ENCODE results near the gene CTBP2. TPM values are rescaled to one million over a fixed set of nuclear protein-coding genes. Genes with fewer than 3 reads are reported as not detected.

The CTBP2 gene
- total RNA-seq, 6 experiments from 2014 or later: 70.6 to 86.9 (median 78.8) TPM

- peaks cover 4% of the 10 kb centered on the region for H3K4me1 Mint-ChIP-seq (ENCODE audit: low read depth)
- no peaks in the 10 kb centered on the region for H3K9me3 Mint-ChIP-seq
- no peak for TF ChIP-seq CTCF (IDR thresholded peaks at IDR 0.05)
- DNase-seq: no peak
- H3K27ac Mint-ChIP-seq: no peak overlapping the region
- peaks cover 5% of the 10 kb centered on the region; the same call in 1 of the 2 replicates for H3K36me3 Mint-ChIP-seq (ENCODE audit: low read depth)
- H3K27me3 Mint-ChIP-seq (ENCODE audit: insufficient read depth): no peaks in the 10 kb centered on the region
- H3K4me3 Mint-ChIP-seq: no peak overlapping the region
Measured at GRCh38 chr10:124955868-124956267, 204.5 kb downstream of the CTBP2 start.

GRCh38 chr10:124955243-124955642, 205.1 kb downstream of the CTBP2 start:
- Mint-ChIP-seq H3K4me1 (ENCODE audit: low read depth) (peaks cover 4% of the 10 kb centered on the region), H3K9me3 (no peaks in the 10 kb centered on the region), H3K27me3 (ENCODE audit: insufficient read depth) (no peaks in the 10 kb centered on the region), H3K36me3 (ENCODE audit: low read depth) (peaks cover 5% of the 10 kb centered on the region; the same call in 1 of the 2 replicates), H3K27ac (no peak overlapping the region), H3K4me3 (no peak overlapping the region)
- DNase-seq: no peak
- TF ChIP-seq CTCF (IDR thresholded peaks at IDR 0.05): no peak

GRCh38 chr10:124953421-124953820, 206.9 kb downstream of the CTBP2 start:
- H3K4me1 Mint-ChIP-seq (ENCODE audit: low read depth): peaks cover 4% of the 10 kb centered on the region; the same call in 1 of the 2 replicates
- no peak overlapping the region for H3K27ac Mint-ChIP-seq
- TF ChIP-seq CTCF (IDR thresholded peaks at IDR 0.05): no peak
- H3K4me3 Mint-ChIP-seq: no peak overlapping the region
- DNase-seq: no peak
- no peaks in the 10 kb centered on the region for H3K9me3 Mint-ChIP-seq
- H3K36me3 Mint-ChIP-seq (ENCODE audit: low read depth): peaks cover 8% of the 10 kb centered on the region; the same call in 1 of the 2 replicates
- no peaks in the 10 kb centered on the region for H3K27me3 Mint-ChIP-seq (ENCODE audit: insufficient read depth)

GRCh38 chr10:124952123-124952522, 208.2 kb downstream of the CTBP2 start:
- no peak for DNase-seq
- Mint-ChIP-seq H3K4me1 (ENCODE audit: low read depth) (peaks cover 12% of the 10 kb centered on the region; the same call in 1 of the 2 replicates), H3K27ac (no peak overlapping the region)

GRCh38 chr10:124949543-124949942, 210.8 kb downstream of the CTBP2 start:
- peaks cover 27% of the 10 kb centered on the region for H3K4me1 Mint-ChIP-seq (ENCODE audit: low read depth)
- H3K27me3 Mint-ChIP-seq (ENCODE audit: insufficient read depth): no peaks in the 10 kb centered on the region
- H3K36me3 Mint-ChIP-seq (ENCODE audit: low read depth): peaks cover 16% of the 10 kb centered on the region; the same call in 1 of the 2 replicates
- no peak overlapping the region for H3K4me3 Mint-ChIP-seq
- TF ChIP-seq CTCF (IDR thresholded peaks at IDR 0.05): no peak
- H3K9me3 Mint-ChIP-seq: no peaks in the 10 kb centered on the region
- H3K27ac Mint-ChIP-seq: no peak overlapping the region
- DNase-seq: no peak

More at GRCh38 chr10:124952123-124952522, 208.2 kb downstream of the CTBP2 start:
- H3K4me3 Mint-ChIP-seq: no peak overlapping the region
- no peaks in the 10 kb centered on the region for H3K27me3 Mint-ChIP-seq (ENCODE audit: insufficient read depth)
- H3K36me3 Mint-ChIP-seq (ENCODE audit: low read depth): peaks cover 16% of the 10 kb centered on the region; the same call in 1 of the 2 replicates
- TF ChIP-seq CTCF (IDR thresholded peaks at IDR 0.05): no peak
- H3K9me3 Mint-ChIP-seq: no peaks in the 10 kb centered on the region

GRCh38 chr10:124946945-124947344, 213.4 kb downstream of the CTBP2 start:
- no peak for DNase-seq
- Mint-ChIP-seq H3K27ac (no peak overlapping the region), H3K4me3 (no peak overlapping the region), H3K27me3 (ENCODE audit: insufficient read depth) (no peaks in the 10 kb centered on the region), H3K4me1 (ENCODE audit: low read depth) (peaks cover 53% of the 10 kb centered on the region), H3K36me3 (ENCODE audit: low read depth) (peaks cover 25% of the 10 kb centered on the region), H3K9me3 (no peaks in the 10 kb centered on the region)
- no peak for TF ChIP-seq CTCF (IDR thresholded peaks at IDR 0.05)
